H1 (cell line): Measurements from ENCODE around the gene DYNC1I1. TPM values are rescaled to one million over a fixed set of nuclear protein-coding genes. Genes with fewer than 3 reads are reported as not detected.

Source experiments
- CHD7 ChIP-seq: fragments of 300-600 bp; sonication (generic); IDR thresholded peaks from 2 replicates; pipeline ENCODE4 v1.7.1; 2012; ENCODE audit warnings: low read length, moderate library complexity, mild to moderate bottlenecking, inconsistent platforms; ENCODE audit not compliant: insufficient replicate concordance
- KDM1A ChIP-seq: fragments of 200-600, 300-600 bp; sonication (generic); IDR thresholded peaks from 2 replicates; pipeline ENCODE4 v1.7.1; 2016; ENCODE audit warnings: mild to moderate bottlenecking, low read length, borderline replicate concordance
- RFX5 ChIP-seq: IDR thresholded peaks from 2 replicates; pipeline ENCODE4 v1.6.1; 2011; ENCODE audit warnings: low read depth, low read length, improper control_type of control experiment, borderline replicate concordance
- RXRA ChIP-seq: IDR thresholded peaks from 2 replicates; pipeline ENCODE4 v1.6.1; 2011; ENCODE audit warnings: low read depth, mild to moderate bottlenecking, low read length, moderate library complexity; ENCODE audit not compliant: insufficient read depth
- SP2 ChIP-seq: IDR thresholded peaks from 2 replicates; pipeline ENCODE4 v1.6.1; 2012; ENCODE audit warnings: mild to moderate bottlenecking, low read length, inconsistent platforms
- polyA plus RNA-seq, 7 experiments: library from polyadenylated mRNA; depleted of rRNA in 3 of 7; stranded (reverse) in 5 of 7; unstranded in 2 of 7; fragments of >200 nt in 5 of 7; fragments of 200-250 nt in 2 of 7; gene quantifications; 1 replicate in 5 of 7; 2 replicates in 1 of 7; 4 replicates in 1 of 7; pipeline versions ENCODE4 v1.2.1 to v1.2.3, GENCODE V29; 2011 to 2013; ENCODE audit warnings: missing spikeins in 2 of 7, mixed read lengths in 2 of 7
- total RNA-seq: library from RNA; stranded (reverse); fragmentation: NEBNext Ultra II Directional; extraction: Animal tissue kit (Norgen Biotek cat#: 25700); gene quantifications from 2 replicates; pipeline ENCODE4 v1.2.1, GENCODE V29; 2021
- TF ChIP-seq, protein P1 (sequence below): IDR thresholded peaks from 2 replicates; pipeline ENCODE4 v1.6.1; 2012; ENCODE audit warnings: low read length, inconsistent platforms

Gene DYNC1I1
- total and polyA plus RNA-seq, 2 of the 8 experiments (the other 6 are each of a cell fraction or from before 2014, with no cell fraction given): 0.45 to 0.58 TPM

- TF ChIP-seq CHD7 (no peak), RFX5 (no peak), KDM1A (no peak), SP2 (no peak), RXRA (no peak)
- TF ChIP-seq, protein P1, sequence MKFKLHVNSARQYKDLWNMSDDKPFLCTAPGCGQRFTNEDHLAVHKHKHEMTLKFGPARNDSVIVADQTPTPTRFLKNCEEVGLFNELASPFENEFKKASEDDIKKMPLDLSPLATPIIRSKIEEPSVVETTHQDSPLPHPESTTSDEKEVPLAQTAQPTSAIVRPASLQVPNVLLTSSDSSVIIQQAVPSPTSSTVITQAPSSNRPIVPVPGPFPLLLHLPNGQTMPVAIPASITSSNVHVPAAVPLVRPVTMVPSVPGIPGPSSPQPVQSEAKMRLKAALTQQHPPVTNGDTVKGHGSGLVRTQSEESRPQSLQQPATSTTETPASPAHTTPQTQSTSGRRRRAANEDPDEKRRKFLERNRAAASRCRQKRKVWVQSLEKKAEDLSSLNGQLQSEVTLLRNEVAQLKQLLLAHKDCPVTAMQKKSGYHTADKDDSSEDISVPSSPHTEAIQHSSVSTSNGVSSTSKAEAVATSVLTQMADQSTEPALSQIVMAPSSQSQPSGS: no peak
Observed at GRCh38 chr7:95922191-95922590, 149.8 kb downstream of the DYNC1I1 start (continued).
